OCI-LY1 (cell line): ENCODE measurements around the gene ELMOD1.

Experiments
- CTCF ChIP-seq: fragments of 200-600 bp; sonication (generic), shearing (Covaris generic); IDR thresholded peaks from 2 replicates; pipeline ENCODE4 v1.5.1; 2017; ENCODE audit warnings: mild to moderate bottlenecking, antibody characterized with exemption, low read length, moderate library complexity, mixed read lengths
- EZH2 ChIP-seq: fragments of 200-600 bp; sonication (generic), shearing (Covaris generic); IDR thresholded peaks from 2 replicates; pipeline ENCODE4 v1.8.0; 2017; ENCODE audit warnings: borderline replicate concordance, mixed run types, mild to moderate bottlenecking, antibody characterized with exemption, low read length, moderate library complexity, mixed read lengths

- TF ChIP-seq CTCF (no peak), EZH2 (no peak)
These were observed at the start of gene ELMOD1 for GRCh38 chr11:107590460-107591377.
